Stimulated activated CD8-positive, alpha-beta memory T cell treated with anti-CD3 and anti-CD28 coated beads, Interleukin-4, amount 100 ng/mL, for 48 hours (primary cell): ENCODE measurements around the gene PTPN12.
"Not testable (repeated sequence)": the region's sequence is repeated elsewhere in the genome, so short reads cannot be mapped to it uniquely, and the experiment has no call there.

Experiments used
- DNase-seq: peaks from one replicate; pipeline ENCODE4 v3.0.0-alpha.2; 2020

Gene PTPN12

DNA sequence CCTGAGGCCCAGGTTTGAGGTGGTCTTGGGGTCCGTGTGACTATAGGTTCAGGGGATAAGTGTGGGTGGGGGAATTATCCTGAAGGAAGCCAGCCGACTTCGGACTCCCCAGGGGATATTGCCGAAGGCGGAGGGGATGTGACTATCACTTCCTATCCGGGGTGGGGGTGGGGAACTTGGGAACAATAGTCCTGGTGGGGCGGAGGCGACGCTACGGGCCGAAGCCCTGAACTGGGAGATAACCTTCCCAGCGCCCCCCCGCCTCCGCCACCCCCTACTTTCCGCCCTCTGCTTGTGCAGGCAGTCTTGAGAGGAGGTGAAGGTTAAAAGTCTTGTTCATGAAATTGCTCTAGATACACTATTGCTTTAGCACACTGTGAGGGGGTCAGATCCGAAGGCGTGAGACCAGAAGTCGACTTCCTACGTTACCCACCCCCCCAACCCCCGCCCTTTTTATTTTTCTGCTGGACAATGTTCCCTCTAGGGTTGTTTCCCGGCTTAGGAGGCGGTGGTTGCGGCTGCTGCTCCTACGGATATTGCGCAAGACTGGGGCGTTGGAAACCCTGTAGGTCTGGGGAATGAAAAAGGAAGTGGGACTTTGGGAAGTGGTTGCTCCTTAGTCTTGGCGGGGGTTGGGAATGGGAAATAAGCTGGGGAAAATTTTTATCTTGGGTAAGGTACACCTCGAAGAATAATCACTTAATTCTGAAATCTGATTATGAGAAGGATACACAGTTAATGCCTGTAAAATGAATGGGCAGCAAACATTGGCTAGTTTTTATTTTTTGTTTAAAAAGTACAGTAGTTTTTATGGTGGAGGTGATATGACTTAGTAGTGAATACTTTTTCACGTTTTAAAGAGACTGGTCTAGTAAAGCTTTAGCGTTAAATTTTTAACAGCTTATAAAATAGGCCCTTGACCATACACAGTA is 1.5 kb downstream of the PTPN12 start:
- no peak for DNase-seq

DNA sequence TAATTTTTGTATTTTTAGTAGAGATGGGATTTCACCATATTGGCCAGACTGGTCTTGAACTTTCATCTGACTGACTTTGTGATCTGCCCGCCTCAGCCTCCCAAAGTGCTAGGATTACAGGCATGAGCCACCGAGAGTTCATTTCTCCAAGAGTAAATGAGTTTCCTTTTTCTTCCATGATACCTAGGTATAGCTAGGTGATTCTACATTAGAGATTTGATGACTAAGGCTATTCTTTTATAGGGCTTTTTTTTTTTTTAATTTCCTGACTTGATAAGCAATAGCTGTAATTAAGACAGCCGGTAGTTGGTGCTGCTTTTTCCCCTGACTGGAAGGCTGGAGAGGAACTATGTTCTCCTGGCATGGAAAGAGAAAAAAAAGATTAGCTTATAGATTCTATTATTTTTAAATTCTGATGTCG is 3.3 kb downstream of the PTPN12 start:
- DNase-seq: no peak

DNA sequence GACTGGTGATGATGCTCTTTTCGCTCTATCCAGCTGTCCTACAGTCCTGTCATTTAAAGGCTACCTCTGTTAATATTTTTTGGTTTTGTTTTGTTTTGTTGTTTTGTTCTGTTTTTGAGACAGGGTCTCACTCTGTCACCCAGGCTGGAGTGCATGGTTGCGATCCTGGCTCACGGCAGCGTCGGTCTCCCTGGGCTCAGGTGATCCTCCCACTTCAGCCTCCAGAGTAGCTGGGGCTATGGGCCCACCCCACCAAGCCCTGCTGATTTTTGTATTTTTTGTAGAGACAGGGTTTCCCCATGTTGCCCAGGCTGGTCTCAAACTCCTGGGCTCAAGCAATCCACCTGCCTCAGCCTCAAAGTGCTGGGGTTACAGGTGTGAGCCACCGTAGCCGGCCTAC is 3.9 kb downstream of the PTPN12 start:
- not testable (repeated sequence) for DNase-seq

DNA sequence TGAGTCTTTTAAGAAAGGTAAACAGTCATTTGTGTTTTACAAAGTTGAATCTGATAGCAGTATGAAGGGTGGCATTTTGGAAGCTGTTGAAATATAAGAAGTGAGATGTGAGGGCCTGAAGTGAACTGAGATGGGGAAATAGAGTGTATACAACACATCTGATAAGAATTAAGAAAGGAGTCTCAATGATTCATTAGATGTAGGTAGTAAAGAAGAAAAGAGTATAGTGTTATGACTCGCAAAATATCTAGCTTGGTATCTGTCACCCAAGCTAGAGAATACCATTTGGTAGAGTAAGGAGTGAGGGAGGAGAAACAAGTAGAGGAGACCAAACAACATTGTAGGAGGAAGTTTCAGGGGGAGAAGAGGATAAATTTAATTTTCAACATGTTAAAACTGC is 5.3 kb downstream of the PTPN12 start:
- DNase-seq: no peak

DNA sequence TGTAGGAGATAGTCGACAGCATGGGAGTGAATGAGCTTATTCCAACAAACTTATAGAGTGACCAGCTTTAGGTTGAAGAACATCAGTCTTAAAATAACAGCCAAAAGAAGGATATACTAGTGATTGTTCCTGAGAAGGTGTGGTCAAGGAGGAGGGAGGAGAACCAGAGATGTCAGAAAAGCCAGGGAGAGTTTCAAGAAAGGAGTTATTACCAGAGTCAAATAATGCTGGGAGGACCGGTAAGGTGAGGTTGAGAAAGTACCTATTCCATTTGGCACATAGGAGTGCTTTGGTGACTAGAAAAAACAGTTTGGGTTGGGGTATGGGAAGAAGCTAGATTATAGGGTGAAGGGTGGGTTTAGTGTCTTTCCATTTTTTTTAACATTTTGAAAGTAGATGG is 5.8 kb downstream of the PTPN12 start:
- DNase-seq: no peak

DNA sequence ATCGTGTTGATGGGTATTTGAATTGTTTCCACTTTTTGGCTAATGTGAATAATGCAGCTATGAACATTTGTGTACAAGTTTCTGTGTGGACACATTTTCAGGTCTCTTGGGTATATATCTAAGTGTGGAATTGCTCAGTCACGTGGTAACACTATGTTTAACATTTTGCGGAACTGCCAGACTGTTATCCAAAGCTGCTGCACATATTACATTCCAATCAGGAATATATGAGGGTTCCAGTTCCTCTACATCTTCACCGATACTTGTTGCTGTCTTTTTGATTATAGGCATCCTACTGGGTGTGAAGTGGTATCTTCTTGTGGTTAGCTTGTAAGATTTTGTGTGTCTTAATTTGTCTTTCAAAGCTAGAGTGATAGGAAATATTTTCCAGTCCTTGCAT is 6.8 kb downstream of the PTPN12 start:
- DNase-seq: no peak

DNA sequence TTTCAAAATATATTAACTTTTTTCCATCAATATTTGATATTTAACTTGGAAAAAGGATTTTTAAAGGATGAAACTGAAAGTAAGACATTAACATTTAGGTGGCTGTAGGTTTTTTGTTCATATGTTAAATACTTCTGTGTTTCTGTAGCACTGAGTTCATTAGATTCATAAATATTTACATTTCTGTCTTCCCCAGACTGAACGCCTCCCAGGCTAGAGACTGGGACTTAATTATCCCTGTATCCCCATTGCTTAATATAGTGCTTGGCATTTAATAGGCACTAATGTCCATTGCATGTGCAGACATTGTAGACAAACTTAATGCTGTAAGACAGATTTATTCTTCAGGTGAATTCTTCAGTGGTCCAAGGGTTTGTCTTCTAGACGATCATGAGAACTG is 7.4 kb downstream of the PTPN12 start:
- no peak for DNase-seq

DNA sequence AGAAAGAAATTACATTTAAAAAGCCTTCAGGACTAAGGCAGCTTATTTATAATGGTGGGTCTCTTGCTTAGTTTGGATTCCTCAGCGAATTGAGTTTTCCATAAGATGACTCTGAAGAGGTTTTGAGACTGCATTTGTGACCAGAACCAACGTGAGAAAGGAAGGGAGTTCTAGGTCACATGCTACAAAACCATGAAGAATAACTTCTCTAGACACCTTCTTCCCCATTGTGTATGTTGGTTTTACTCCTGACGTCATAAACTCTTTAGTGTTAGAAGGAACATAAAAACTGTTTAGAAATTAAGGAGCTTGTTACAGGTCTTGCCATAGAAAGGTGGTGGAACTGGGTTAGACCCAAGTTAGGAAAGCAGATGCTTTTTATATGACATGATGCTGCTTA is 11.1 kb downstream of the PTPN12 start:
- DNase-seq: no peak

DNA sequence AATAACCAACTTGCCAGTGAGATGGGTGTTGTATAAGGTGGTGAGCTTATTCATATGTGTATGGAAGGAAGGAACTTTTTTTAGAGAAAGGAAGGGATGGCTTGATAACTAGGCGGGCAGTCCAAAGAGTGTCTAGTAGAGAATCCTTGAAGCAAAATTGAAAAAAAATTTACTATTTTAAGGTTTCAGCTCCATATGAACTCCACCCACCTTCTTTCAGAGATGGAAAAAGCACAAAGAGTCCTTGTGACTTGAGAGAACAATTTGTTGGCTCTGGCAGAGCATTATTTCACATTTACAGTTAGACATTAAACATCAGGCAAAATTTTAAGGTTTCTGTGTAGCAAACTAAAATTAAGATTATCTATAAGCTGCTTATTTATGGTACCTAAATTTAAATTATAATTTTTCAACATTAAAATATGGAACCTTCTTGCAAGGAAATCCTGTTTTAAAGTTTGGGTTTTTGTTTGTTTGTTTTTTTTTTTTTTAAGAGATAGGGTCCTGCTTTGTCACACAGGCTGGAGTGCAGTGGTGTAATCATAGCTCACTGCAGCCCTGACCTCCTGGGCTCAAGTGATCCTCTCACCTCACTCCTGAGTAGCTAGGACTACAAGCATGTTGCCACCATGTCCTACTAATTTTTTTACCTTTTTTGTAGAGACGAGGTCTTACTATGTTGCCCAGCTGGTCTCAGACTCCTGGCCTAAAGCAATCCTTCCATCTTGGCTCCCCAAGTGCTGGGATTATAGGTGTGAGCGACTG is 12.2 kb downstream of the PTPN12 start:
- DNase-seq: no peak

DNA sequence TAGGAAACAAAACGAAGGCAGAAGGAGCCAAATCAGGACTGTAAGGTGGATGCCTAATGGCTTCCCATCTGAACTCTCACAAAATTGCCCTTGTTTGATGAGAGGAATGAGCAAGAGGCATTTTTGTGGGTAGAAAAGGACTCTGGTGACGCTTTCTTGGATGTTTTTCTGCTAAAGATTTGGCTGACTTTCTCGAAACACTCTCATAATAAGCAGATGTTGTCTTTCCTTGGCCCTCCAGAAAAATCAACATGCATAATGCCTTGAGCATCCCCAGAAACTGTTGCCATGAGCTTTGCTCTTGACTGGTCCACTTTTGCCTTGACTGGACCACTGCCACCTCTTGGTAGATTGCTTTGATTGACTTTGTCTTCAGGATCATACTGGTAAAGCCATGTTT is 13.5 kb downstream of the PTPN12 start:
- no peak for DNase-seq

DNA sequence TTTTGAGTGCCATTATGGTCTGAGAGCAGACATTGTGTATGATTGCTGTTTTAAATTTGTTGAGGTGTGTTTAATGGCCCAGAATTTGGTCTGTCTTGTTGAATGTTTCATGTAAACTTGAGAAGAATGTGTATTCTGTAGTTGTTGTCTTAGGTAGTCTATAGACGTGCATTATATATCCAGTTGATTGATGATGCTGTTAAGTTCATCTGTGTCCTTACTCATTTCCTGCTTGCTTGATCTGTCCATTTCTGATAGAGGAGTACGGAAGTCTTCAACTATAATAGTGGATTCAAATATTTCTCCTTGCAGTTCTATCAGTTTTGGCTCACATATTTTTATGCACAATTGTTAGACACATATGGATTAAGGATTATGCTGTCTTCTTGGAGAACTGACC is 16.0 kb downstream of the PTPN12 start:
- no peak for DNase-seq

DNA sequence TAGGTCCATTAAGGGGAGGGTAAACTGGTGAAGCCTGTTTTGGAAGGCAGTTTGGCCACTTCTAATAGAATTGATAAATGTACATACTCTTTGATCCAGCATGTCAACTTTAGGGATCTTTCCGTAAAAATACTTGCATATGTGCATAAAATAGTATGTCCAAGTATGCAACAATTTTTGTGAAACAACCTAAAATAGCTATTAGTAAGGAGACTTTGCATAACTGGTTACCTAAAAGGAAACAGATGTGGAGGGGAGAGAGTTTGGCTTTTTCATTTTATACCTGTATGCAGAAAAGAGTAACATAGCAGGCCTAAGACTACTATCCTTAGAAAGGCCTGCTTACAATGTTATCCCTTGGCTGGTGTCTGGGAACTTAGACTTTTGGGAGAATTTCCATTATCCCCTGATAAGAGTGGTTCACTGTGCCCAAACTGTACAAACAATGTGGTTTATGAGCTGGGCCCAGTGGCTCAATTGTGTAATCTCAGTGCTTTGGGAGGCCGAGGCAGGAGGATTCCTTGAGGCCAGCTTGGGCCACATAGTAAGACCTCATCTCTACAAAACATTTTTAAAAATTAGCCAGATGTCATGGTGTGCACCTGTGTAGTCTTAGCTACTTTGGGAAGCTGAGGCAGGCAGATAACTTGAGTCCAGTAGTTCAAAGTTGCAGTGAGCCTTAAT is 21.3 kb downstream of the PTPN12 start:
- no peak for DNase-seq

DNA sequence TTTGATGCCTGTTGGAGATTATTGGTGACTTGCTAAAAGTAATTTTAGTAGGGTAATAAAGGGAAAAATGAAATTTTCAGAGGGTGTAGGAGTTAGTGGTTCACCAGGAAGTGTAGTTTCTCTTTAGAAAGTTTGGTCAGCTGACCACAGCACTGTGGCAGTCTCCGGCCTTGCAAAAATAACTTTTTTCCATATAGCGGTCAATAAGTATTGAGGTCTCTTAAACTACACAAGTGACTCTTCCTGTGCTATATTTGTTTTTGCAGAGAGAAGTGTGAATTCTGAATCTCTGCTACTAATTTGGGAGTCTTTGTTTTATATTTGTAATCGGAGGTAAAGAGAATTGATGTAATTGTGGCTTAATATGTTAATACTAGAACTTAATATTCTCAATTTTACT is 24.3 kb downstream of the PTPN12 start:
- no peak for DNase-seq

DNA sequence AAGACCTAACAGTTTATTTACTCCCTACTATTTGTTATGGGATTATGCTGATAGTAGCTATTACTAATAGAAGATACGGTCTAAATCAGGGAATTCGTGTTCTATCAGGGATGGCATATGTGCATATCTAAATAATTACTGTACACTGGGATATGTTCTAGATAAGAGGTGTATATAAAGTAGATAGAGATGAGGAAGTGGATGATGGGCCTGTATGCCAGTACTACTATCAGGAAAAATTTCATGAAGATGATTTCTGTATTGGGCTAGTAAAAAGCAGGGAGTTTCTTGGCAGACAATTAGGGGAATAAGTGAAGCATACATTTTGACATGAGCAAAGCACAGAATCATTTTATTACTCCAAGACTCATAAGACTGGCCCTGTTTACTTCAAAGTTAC is 26.2 kb downstream of the PTPN12 start:
- no peak for DNase-seq

DNA sequence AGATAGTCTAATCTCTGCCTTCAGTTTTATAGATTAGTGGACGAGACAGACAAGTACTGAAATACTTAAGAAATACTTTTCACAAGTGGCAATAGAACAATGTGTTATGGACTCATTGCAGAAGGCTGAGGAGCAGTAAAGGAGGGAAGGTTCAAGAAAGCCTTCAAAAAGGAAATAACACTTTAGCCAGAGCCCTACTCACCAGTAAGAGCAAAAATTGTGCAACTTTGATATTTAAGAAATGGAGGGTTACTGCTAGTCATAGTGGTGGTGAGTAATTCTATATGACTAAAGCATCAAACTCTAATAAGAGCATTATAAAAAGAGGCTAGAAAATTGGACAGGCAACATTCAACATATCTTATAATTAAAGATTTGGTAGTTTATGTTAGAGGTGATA is 28.8 kb downstream of the PTPN12 start:
- DNase-seq: no peak

DNA sequence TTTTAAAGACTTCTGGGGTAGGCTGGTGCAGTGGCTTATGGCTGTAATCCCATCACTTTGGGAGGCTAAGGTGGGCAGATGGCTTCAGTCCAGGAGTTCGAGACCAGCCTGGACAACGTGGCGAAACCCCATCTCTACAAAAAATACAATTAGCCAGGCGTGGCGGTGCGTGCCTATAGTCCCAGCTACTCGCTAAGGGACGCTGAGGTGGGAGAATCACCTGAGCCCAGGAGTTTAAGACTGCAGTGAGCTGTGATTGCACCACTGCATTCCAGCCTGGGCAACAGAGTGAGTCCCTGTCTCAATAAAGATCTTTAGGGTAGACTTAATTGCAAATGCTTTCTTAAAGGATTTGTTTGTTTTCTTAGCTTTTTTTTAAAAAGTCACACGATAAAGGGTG is 29.3 kb downstream of the PTPN12 start:
- DNase-seq: no peak

DNA sequence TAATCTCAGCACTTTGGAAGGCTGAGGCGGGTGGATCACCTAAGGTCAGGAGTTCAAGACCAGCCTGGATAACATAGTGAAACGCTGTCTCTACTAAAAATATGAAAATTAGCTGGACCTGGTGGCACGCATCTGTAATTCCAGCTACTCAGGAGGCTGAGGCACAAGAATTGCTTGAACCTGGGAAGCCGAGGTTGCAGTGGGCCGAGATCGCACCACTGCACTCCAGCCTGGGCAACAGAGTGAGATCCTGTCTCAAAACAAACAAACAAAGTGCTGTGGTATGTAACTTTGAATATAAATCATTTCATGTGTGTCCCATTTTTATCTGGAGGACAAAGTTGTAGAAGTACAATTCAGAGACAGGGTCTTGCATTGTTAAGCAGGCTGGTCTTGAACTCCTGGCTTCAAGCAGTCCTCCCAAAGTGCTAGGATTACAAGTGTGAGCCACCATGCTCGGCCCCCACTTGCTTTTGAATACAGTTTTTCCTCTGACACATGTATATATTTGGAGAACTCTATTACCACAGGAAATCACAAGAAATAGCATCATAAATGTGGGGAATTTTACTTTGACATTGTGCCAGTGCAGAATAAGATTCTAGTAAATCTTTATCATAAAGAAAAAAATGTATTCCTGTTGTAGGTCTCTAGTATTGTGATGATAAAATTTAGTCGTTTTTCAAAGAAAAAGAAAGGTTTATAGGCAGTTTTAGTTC is 32.6 kb downstream of the PTPN12 start:
- DNase-seq: no peak

DNA sequence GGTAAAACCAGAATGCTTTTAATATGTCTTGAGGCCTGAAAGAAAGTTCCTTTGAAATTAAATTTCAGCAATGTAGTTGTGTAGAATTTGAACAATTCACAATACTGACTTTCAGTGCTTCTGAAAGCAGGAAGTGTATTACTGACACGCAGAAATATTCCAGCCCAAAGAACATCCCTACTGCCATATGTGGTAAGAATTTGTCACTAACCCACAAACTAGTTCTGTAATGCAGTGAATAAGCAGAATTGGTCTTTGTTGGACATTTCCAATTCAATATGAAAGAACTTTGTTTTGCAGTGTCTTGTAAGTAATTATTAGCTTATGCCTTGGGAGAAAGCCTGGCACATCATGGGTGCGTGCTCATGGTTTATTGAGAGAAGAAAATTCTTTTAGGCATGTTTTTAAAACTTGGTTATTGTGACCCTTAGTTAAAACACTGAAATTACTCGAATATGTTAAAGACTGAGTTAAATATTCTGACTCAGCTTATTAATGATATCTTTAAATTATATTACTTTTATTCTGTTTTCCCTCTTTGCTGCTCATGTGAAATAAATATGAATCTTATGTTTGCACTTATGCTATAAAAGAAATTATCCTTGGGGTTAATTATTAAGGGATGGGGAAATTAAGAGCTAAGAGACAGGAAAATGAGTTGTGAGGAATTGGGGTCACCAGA is 33.4 kb downstream of the PTPN12 start:
- DNase-seq: no peak

DNA sequence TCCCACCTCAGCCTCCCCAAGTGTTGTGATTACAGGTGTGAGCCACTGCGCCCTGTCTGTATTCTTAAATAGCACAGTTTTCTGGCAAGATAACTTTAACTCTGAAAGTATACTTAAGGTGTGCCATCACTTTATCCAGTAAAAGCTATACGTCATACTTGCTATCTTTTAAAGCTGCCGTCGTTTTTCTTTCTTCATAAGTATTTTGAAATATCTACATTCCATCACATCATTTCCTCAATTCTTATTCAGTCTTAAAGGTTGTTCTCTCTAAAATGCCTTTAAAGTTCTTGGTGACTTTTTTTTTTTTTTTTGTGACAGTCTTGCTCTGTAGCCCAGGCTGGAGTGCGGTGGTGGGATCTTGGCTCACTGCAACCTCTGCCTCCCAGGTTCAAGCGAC is 34.7 kb downstream of the PTPN12 start:
- no peak for DNase-seq

DNA sequence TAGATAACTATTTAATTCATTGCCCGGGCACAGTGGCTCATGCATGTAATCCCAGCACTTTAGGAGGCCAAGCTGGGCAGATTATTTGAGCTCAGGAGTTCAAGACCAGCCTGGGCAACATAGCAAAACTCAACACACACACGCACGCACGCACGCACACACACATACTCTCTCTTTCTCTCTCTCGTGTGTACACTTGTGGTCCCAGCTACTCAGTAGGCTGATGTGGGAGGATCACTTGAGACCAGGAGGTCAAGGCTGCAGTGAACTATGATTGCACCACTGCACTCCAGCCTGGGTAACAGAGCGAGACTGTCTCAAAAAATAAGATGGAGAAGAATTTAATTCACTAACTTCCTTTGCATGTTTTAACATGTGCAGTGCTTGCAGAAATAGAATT is 38.1 kb downstream of the PTPN12 start:
- DNase-seq: no peak

DNA sequence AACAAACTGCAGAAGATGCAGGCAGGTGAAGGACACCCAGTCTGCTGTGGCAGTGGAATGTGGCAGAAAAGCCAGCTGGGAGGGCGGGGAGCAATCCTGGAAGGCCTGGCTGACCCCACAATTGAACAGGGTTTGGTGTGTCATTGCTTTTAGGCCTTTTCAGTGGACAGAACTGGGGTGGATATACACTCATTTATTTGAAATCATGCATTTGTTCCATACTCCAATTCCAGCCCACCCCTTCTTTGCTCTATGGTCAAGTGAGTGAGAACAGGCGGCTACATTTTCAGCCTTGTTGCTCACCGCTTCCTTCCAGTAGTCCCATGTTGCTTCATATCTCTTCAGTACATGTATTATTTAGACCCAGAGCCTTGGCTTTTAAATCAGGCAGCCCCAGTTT is 39.8 kb downstream of the PTPN12 start:
- DNase-seq: no peak

DNA sequence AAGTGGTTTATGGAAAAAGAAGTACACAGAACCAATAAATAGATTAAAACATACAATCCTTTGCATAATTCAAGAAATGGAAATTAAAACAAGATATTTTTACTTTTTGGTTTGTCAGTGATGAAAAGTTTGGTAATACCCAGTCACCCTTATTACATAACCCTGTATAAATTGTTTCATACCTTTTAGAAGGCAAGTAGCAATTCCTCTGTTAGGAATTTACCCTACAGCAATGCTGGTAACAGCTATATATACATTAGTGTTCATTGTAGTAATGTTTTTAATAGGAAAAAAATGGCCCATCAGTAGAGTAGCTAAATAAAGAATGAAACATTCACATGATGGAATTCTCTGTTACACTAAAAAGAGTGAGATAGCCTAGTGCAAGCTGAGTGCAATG is 42.7 kb downstream of the PTPN12 start:
- no peak for DNase-seq
